Spinal cord (tissue), 10 donors: ENCODE data around the gene DDX52. TPM values are rescaled to one million over a fixed set of nuclear protein-coding genes. Genes with fewer than 3 reads are reported as not detected.
"Not testable (repeated sequence)": the region's sequence is repeated elsewhere in the genome, so short reads cannot be mapped to it uniquely, and the experiment has no call there.

ENCODE experiments used
- DNase-seq, 6 donors: peaks; one replicate each; pipeline versions ENCODE4 v3.0.0 to v3.0.0-alpha.2; 2013 to 2015; ENCODE audit warnings: low spot score in 6 of 6, low read depth in 4 of 6
- H3K27ac ChIP-seq: one replicate; pipeline ENCODE4 v1.5.1; 2013; ENCODE audit warnings: low read depth, low read length, control low read depth
- H3K27me3 ChIP-seq: one replicate; pipeline ENCODE4 v1.6.1; 2013; ENCODE audit warnings: low read length; ENCODE audit not compliant: control insufficient read depth, insufficient read depth
- H3K36me3 ChIP-seq: one replicate; pipeline ENCODE4 v1.6.1; 2013; ENCODE audit warnings: low read length; ENCODE audit not compliant: control insufficient read depth, insufficient read depth
- H3K4me1 ChIP-seq: one replicate; pipeline ENCODE4 v1.6.1; 2013; ENCODE audit warnings: low read length; ENCODE audit not compliant: control insufficient read depth, insufficient read depth
- H3K4me3 ChIP-seq: one replicate; pipeline ENCODE4 v1.5.1; 2013; ENCODE audit warnings: low read depth, low read length, control low read depth
- H3K9me3 ChIP-seq: one replicate; pipeline ENCODE4 v1.6.1; 2013; ENCODE audit warnings: low read length; ENCODE audit not compliant: control insufficient read depth, insufficient read depth
- WGBS: methylation state at CpG from one replicate; pipeline ENCODE4 v1.1.5; 2013; ENCODE audit warnings: missing lambda C conversion rate; ENCODE audit not compliant: insufficient coverage; 5-methylcytosine and 5-hydroxymethylcytosine counted together
- long read RNA-seq, 4 donors: transcript quantifications; one replicate each; lab custom pipeline, GENCODE V29; 2026
- polyA plus RNA-seq, 2 donors: library from polyadenylated mRNA; unstranded; fragments of 120-200 nt; gene quantifications; one replicate each; pipeline ENCODE4 v1.2.1, GENCODE V29; 2013; ENCODE audit not compliant: insufficient read length in 2 of 2
- total RNA-seq, 2 donors: library from RNA; depleted of rRNA in 1 of 2; stranded (reverse); fragments of 120-200 nt in 1 of 2; fragments of >200 nt in 1 of 2; gene quantifications; one replicate each; pipeline versions ENCODE4 v1.2.3 to v1.2.4, GENCODE V29; 2013 to 2014
- donor health status: healthy.

The DDX52 gene, protein sequence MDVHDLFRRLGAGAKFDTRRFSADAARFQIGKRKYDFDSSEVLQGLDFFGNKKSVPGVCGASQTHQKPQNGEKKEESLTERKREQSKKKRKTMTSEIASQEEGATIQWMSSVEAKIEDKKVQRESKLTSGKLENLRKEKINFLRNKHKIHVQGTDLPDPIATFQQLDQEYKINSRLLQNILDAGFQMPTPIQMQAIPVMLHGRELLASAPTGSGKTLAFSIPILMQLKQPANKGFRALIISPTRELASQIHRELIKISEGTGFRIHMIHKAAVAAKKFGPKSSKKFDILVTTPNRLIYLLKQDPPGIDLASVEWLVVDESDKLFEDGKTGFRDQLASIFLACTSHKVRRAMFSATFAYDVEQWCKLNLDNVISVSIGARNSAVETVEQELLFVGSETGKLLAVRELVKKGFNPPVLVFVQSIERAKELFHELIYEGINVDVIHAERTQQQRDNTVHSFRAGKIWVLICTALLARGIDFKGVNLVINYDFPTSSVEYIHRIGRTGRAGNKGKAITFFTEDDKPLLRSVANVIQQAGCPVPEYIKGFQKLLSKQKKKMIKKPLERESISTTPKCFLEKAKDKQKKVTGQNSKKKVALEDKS
- total RNA-seq = 10 to 100 TPM; 29.7 to 33.2 TPM
- 10 to 100 TPM; 24.3 to 26.7 TPM for polyA plus RNA-seq
- long read RNA-seq, donor 1, full-length matches to known transcripts = 2 of 2 reads
- long read RNA-seq, donor 1, partial matches to known transcripts = 0 of 2 reads
- long read RNA-seq, donor 1, other reads (novel, unspliced or antisense) = 0 of 2 reads
- long read RNA-seq, donor 2, full-length matches to known transcripts = 1 of 1 reads
- long read RNA-seq, donor 2, partial matches to known transcripts = 0 of 1 reads
- long read RNA-seq, donor 2, other reads (novel, unspliced or antisense) = 0 of 1 reads
- long read RNA-seq, donor 3 = 0 reads
- long read RNA-seq, donor 4, full-length matches to known transcripts = 5 of 10 reads
- long read RNA-seq, donor 4, partial matches to known transcripts = 5 of 10 reads
- long read RNA-seq, donor 4, other reads (novel, unspliced or antisense) = 0 of 10 reads

DNA sequence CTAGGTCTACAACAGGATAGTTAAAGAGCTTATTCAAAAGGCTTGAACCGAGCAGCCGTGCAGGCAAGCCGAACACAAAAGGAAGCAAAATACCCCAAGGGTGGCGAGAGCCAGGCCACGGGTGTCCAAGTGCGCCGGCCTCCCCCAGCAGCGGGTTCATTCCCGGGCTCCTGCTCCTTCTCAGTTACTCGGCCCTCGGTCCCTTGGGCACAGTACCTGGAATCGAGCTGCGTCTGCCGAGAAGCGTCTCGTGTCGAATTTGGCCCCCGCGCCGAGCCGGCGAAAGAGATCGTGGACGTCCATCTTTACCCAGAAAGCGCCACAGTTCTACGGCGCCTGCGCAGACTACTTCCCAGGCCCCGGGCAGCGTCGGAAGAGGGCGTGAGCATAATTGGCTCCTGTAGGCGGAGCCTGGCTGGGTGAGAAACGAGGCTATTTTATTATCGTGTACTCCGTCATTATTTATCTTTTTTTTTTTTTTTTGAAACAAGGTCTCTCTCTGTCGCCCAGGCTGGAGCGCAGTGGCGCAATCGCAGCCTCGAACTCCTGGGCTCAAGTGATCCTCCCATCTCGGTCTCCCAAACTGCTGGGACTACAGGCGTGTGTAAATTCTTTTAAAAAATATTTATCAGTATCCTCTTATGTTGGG, at the start of gene DDX52:
Gene DDX52 (minus strand): TSS at position 329 of the 649 bp plus-strand sequence. CDS start 26 bp downstream, at position 303.
- peak within 1 kb of the TSS; percentile 94 for H3K4me3 ChIP-seq
- peaks cover 5% of the 10 kb centered on the region for H3K4me1 ChIP-seq
- peak; percentile 75 to 98 (median 83) for DNase-seq
- no peaks in the 10 kb centered on the region for H3K9me3 ChIP-seq
- H3K36me3 ChIP-seq = peaks cover 12% of the 10 kb centered on the region
- WGBS = 0% methylated on average over 32 of the region's 43 CpGs
- H3K27me3 ChIP-seq = peaks cover 12% of the 10 kb centered on the region
- peak within 1 kb of the TSS; percentile 86 for H3K27ac ChIP-seq

DNA sequence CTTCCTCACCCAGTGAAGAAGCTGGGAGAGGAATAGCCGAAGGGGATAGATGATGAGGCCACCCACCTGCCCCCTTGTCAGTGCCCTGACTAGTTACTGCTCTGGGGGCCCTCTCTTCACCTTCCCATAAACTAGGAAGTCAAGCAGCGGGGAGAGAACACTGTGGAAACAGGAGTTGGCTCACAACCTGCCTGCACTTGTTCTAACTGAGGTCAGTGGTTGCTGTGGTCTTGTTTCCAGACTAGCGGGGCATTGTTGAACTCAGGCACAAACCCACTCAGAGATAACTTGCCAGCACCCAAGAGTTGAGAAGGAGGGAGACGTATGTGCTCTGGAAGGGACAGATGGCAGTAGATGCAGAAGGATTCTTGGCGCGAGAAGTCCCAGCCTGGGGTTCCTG, 48.6 kb upstream of the DDX52 start:
- DNase-seq = no peak
- Histone ChIP-seq H3K27me3 (no peaks in the 10 kb centered on the region), H3K27ac (no peak overlapping the region), H3K36me3 (no peaks in the 10 kb centered on the region), H3K4me1 (no peaks in the 10 kb centered on the region), H3K4me3 (no peak overlapping the region), H3K9me3 (no peaks in the 10 kb centered on the region)
- 80% methylated on average over 2 of the region's 6 CpGs for WGBS

GRCh38 chr17:37689317-37689716, 46.1 kb upstream of the DDX52 start:
- no peak overlapping the region for H3K27ac ChIP-seq
- no peaks in the 10 kb centered on the region for H3K27me3 ChIP-seq
- no peaks in the 10 kb centered on the region for H3K36me3 ChIP-seq
- H3K9me3 ChIP-seq = no peaks in the 10 kb centered on the region
- no peak for DNase-seq
- 97% methylated on average over 6 of the region's 7 CpGs for WGBS
- no peak overlapping the region for H3K4me3 ChIP-seq
- H3K4me1 ChIP-seq = no peaks in the 10 kb centered on the region

GRCh38 chr17:37683454-37683984, 40.3 kb upstream of the DDX52 start:
- Histone ChIP-seq H3K27ac (no peak overlapping the region), H3K4me1 (no peaks in the 10 kb centered on the region), H3K9me3 (no peaks in the 10 kb centered on the region), H3K27me3 (no peaks in the 10 kb centered on the region), H3K4me3 (no peak overlapping the region), H3K36me3 (no peaks in the 10 kb centered on the region)
- no peak for DNase-seq
- 57% methylated on average over 7 of the region's 9 CpGs for WGBS

GRCh38 chr17:37682007-37682406, 38.8 kb upstream of the DDX52 start:
- Histone ChIP-seq H3K36me3 (no peaks in the 10 kb centered on the region), H3K27me3 (no peaks in the 10 kb centered on the region), H3K9me3 (no peaks in the 10 kb centered on the region), H3K4me1 (no peaks in the 10 kb centered on the region), H3K4me3 (no peak overlapping the region), H3K27ac (no peak overlapping the region)
- DNase-seq = no peak
- WGBS = 76% methylated on average over 3 of the region's 3 CpGs

- H3K27ac ChIP-seq, H3K4me1 ChIP-seq, H3K36me3 ChIP-seq, DNase-seq, H3K9me3 ChIP-seq, H3K4me3 ChIP-seq, H3K27me3 ChIP-seq: not testable (repeated sequence)
- WGBS = no CpG with 5 or more reads among the region's 2 CpGs
Observed at GRCh38 chr17:37679995-37680394, 36.7 kb upstream of the DDX52 start.

GRCh38 chr17:37678036-37678435, 34.8 kb upstream of the DDX52 start:
- no CpG with 5 or more reads among the region's 1 CpG for WGBS

DNA sequence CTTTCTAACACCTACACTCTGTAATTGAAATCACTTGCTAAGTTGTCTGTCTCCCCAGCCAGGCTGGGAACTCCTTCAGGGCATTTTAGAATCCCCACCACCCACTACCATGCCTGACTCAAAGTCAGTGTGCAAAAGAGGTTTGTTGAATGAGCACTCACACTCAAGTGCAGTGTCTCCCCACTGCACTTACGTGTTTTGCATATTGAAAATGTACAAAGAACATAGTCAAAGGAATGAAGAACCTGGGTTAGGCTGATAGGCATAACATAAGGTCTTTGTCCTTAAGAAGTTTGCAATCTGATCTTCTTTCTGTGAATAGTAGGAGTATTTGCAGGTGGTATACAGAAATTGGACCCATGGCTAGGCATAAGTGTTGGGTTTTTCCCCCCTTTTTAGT, 33.8 kb upstream of the DDX52 start:
- Histone ChIP-seq H3K4me1 (no peaks in the 10 kb centered on the region), H3K27me3 (no peaks in the 10 kb centered on the region), H3K4me3 (no peak overlapping the region), H3K9me3 (no peaks in the 10 kb centered on the region), H3K36me3 (no peaks in the 10 kb centered on the region), H3K27ac (no peak overlapping the region)
- no CpG with 5 or more reads among the region's 1 CpG for WGBS
- no peak for DNase-seq

More at GRCh38 chr17:37678036-37678435, 34.8 kb upstream of the DDX52 start:
- H3K36me3 ChIP-seq = no peaks in the 10 kb centered on the region
- H3K4me3 ChIP-seq = no peak overlapping the region
- H3K9me3 ChIP-seq = no peaks in the 10 kb centered on the region
- H3K27me3 ChIP-seq = no peaks in the 10 kb centered on the region
- no peaks in the 10 kb centered on the region for H3K4me1 ChIP-seq
- H3K27ac ChIP-seq = no peak overlapping the region
- DNase-seq = no peak
